BJ (cell line): ENCODE data around the gene SHTN1. TPM values are rescaled to one million over a fixed set of nuclear protein-coding genes. Genes with fewer than 3 reads are reported as not detected.

Source experiments
- CTCF ChIA-PET: fragments of 350-600 bp; formaldehyde crosslinking; extraction: SDS; loops from one replicate; lab custom pipeline; 2021; ENCODE audit warnings: antibody characterized with exemption, inconsistent platforms; lab: Yijun Ruan, JAX
- POLR2A ChIA-PET: fragments of 300-600 bp; sonication (Branson Sonifier 250); formaldehyde crosslinking; extraction: SDS; loops from one replicate; lab custom pipeline; 2021; ENCODE audit warnings: antibody characterized with exemption; lab: Charles Lee
- DNase-seq: peaks from one replicate; pipeline ENCODE4 v3.0.0-alpha.2; 2011; ENCODE audit warnings: low read depth
- H3K27me3 ChIP-seq: 2 replicates; pipeline ENCODE4 v1.6.0; 2011; ENCODE audit warnings: low read length; ENCODE audit not compliant: control insufficient read depth, insufficient read depth
- H3K36me3 ChIP-seq: 2 replicates; pipeline ENCODE4 v1.5.1; 2011; ENCODE audit warnings: low read length; ENCODE audit not compliant: control insufficient read depth, insufficient read depth
- H3K4me3 ChIP-seq: 2 replicates; pipeline ENCODE4 v1.5.1; 2011; ENCODE audit warnings: low read depth, mild to moderate bottlenecking, control low read depth, low read length
- polyA plus RNA-seq: library from polyadenylated mRNA; depleted of rRNA; stranded (reverse); fragments of >200 nt; gene quantifications from 2 replicates; pipeline ENCODE4 v1.2.3, GENCODE V29; 2011
- TF ChIP-seq, protein P1 (sequence below): IDR thresholded peaks from 2 replicates; pipeline ENCODE4 v1.5.1; 2011; ENCODE audit warnings: low read depth, mild to moderate bottlenecking, control low read depth, inconsistent platforms, low read length, moderate library complexity; ENCODE audit not compliant: insufficient read depth

SHTN1 gene
- polyA plus RNA-seq, 1 experiment: 2.8 TPM

DNA sequence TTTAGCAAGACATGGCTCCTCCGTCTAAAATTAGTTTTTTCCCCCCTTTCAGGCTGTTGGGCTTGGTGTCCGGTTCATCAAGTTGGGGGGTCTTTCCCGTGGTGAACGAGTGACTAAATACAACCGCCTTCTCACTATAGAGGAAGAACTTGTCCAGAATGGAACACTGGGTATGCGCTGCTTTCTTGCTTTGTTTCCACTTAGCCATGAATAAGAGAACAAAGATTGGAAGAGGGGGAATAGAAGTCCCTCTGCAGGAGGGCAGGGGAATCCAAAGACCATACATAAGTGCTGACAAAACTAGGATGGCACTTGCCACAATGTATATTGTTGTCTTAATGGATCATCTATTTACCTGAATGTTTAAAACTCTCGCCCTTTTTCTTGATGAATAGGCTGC is 125.2 kb downstream of the SHTN1 start:
- TF ChIP-seq, protein P1, sequence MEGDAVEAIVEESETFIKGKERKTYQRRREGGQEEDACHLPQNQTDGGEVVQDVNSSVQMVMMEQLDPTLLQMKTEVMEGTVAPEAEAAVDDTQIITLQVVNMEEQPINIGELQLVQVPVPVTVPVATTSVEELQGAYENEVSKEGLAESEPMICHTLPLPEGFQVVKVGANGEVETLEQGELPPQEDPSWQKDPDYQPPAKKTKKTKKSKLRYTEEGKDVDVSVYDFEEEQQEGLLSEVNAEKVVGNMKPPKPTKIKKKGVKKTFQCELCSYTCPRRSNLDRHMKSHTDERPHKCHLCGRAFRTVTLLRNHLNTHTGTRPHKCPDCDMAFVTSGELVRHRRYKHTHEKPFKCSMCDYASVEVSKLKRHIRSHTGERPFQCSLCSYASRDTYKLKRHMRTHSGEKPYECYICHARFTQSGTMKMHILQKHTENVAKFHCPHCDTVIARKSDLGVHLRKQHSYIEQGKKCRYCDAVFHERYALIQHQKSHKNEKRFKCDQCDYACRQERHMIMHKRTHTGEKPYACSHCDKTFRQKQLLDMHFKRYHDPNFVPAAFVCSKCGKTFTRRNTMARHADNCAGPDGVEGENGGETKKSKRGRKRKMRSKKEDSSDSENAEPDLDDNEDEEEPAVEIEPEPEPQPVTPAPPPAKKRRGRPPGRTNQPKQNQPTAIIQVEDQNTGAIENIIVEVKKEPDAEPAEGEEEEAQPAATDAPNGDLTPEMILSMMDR: no peak
- DNase-seq: no peak
- CTCF ChIA-PET: interaction anchor here (1.2 kb wide), 1 partner anchor 83 kb away, joined by 3 read pairs; no protein-coding TSS in a partner anchor
- Histone ChIP-seq H3K27me3 (no peaks in the 10 kb centered on the region), H3K4me3 (no peak overlapping the region), H3K36me3 (no peaks in the 10 kb centered on the region)
- POLR2A ChIA-PET: no interaction called here

DNA sequence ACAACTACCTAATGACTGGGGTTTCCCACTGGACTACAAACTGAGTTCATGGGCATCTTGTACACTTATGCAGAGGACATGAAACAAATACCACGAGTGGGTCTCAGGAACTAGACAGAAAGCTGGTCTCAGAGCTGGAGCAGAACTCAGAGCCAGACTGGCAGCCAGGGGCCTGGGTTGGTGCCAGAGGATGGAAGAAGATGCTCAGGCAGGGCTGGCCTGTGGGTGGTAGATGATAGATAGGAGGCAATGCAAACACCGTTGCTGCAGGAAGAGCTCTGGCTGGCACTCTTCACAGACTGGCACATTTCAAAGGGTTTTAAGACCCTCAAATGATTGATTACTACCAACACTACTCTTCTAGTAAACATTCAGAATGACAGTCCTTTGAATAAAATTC is 126.9 kb downstream of the SHTN1 start:
- no peak overlapping the region for H3K4me3 ChIP-seq
- ChIA-PET CTCF (no interaction called here), POLR2A (no interaction called here)
- H3K27me3 ChIP-seq: no peaks in the 10 kb centered on the region
- H3K36me3 ChIP-seq: no peaks in the 10 kb centered on the region
- TF ChIP-seq, protein P1: no peak
- no peak for DNase-seq

DNA sequence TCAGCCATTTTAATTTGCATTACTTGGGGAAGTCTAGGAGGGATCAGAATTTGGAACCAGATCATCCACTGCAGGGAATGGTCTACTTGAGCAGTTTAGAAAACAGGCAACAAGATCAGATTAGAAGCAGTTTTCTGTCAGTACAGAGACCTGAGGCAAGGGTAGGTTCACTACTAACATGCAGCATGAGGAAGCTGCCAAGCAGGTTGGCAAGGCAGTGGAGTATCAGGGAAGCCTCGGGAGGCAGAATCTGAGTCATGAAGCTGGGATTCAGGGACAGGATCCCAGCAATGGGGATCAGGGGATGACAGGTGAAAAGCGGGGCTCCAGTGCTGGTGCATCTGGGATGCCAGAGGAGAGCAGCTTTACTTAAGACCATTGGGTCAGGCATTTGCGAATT is 127.6 kb downstream of the SHTN1 start:
- Histone ChIP-seq H3K4me3 (no peak overlapping the region), H3K27me3 (no peaks in the 10 kb centered on the region), H3K36me3 (no peaks in the 10 kb centered on the region)
- POLR2A ChIA-PET: no interaction called here
- TF ChIP-seq, protein P1: no peak
- CTCF ChIA-PET: no interaction called here
- no peak for DNase-seq

DNA sequence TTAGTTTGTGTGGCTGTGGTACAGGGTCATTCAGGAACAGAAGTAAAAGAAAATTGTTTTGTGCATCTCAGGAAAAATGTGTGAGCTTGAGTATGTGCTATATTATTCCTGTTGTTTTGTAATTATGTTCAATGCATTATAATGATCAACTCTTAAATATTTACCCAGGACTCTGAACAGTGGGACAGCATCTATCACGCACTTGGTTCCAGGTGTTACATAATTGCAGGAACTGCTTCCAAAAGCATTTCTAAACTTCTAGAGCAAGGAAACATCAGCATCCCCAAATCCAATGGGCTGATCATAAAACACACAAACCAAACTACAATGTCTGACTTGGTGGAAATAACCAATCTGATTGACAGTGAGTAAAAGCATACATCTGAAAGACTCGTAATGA is 129.1 kb downstream of the SHTN1 start:
- TF ChIP-seq, protein P1: no peak
- no peak for DNase-seq
- Histone ChIP-seq H3K27me3 (0 out of 2 replicates have a peak, but pooled peaks cover 1% of the 10 kb centered on the region), H3K4me3 (no peak overlapping the region), H3K36me3 (no peaks in the 10 kb centered on the region)
- POLR2A ChIA-PET: no interaction called here
- CTCF ChIA-PET: interaction anchor here (1.5 kb wide), 1 partner anchor 8 kb away, joined by 3 read pairs; no protein-coding TSS in a partner anchor

DNA sequence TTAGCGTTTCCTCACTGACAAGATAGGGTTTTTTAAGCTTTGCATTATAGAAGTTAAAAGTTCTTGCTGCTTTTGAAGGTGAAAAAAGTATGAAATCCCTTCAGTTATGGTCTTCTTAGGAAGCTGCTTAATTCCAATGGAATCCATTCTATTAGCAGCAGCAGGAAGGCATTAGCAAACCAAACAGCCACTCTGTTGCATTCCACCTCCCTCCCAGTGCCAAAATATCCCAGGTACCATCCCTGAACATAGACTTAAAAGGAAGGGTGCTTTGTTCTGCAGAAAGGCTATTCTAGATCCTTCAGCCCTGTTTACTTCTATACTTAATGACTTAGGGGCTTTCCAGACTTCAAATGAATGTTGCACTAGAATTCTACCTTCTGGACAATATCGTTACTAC is 131.9 kb downstream of the SHTN1 start:
- DNase-seq: no peak
- no peaks in the 10 kb centered on the region for H3K36me3 ChIP-seq
- TF ChIP-seq, protein P1: no peak
- H3K4me3 ChIP-seq: no peak overlapping the region
- CTCF ChIA-PET: no interaction called here
- POLR2A ChIA-PET: no interaction called here
- peaks cover 1% of the 10 kb centered on the region; the same call in 1 of the 2 replicates for H3K27me3 ChIP-seq
